NB4 (cell line): ENCODE results near the gene NME7.
A peak's percentile ranks its signal among the peaks of the same experiment; 100 is the strongest.

ENCODE experiments used
- DNase-seq: peaks from one replicate; pipeline ENCODE4 v3.0.0; 2010; ENCODE audit warnings: low read depth
- H3K4me3 ChIP-seq: one replicate; pipeline ENCODE4 v1.5.1; 2011; ENCODE audit warnings: mild to moderate bottlenecking, low read depth, low read length, moderate library complexity
- MYC ChIP-seq: IDR thresholded peaks from 2 replicates; pipeline ENCODE4 v1.6.1; 2011; ENCODE audit warnings: low read depth, low read length
- POLR2A ChIP-seq: IDR thresholded peaks from 2 replicates; pipeline ENCODE4 v1.6.1; 2011; ENCODE audit warnings: mild to moderate bottlenecking; ENCODE audit not compliant: insufficient read length; ENCODE audit errors: extremely low read depth
- TF ChIP-seq, protein P1 (sequence below): IDR thresholded peaks from 2 replicates; pipeline ENCODE4 v1.6.1; 2011; ENCODE audit warnings: low read depth, low read length
- TF ChIP-seq, protein P2 (sequence below): IDR thresholded peaks from one replicate; pipeline ENCODE4 v1.5.1; 2012; ENCODE audit warnings: low read depth, low read length

Gene NME7

DNA sequence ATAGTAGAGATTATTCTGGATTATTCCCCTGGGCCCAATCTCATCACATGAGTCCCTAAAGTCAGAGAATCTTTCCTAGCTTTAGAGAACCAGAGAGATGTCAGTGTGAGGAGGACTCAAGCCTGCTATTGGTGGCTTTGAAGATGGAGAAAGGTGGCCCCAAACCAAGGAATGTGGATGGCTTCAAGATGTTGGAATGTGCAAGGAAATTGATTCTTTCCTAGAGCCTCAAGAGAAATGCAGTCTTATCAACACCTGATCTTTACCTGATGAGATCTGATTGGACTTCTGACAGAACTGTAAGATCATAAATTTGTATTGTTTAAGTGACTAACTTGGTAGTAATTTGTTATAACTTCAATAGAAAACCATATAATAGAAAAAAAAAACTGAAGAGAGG is 51.0 kb downstream of the NME7 start:
- DNase-seq: no peak
- TF ChIP-seq, protein P1, sequence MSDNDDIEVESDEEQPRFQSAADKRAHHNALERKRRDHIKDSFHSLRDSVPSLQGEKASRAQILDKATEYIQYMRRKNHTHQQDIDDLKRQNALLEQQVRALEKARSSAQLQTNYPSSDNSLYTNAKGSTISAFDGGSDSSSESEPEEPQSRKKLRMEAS: no peak
- TF ChIP-seq POLR2A: no peak
- TF ChIP-seq, protein P2, sequence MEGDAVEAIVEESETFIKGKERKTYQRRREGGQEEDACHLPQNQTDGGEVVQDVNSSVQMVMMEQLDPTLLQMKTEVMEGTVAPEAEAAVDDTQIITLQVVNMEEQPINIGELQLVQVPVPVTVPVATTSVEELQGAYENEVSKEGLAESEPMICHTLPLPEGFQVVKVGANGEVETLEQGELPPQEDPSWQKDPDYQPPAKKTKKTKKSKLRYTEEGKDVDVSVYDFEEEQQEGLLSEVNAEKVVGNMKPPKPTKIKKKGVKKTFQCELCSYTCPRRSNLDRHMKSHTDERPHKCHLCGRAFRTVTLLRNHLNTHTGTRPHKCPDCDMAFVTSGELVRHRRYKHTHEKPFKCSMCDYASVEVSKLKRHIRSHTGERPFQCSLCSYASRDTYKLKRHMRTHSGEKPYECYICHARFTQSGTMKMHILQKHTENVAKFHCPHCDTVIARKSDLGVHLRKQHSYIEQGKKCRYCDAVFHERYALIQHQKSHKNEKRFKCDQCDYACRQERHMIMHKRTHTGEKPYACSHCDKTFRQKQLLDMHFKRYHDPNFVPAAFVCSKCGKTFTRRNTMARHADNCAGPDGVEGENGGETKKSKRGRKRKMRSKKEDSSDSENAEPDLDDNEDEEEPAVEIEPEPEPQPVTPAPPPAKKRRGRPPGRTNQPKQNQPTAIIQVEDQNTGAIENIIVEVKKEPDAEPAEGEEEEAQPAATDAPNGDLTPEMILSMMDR: no peak
- TF ChIP-seq MYC: no peak
- no peak overlapping the region for H3K4me3 ChIP-seq

DNA sequence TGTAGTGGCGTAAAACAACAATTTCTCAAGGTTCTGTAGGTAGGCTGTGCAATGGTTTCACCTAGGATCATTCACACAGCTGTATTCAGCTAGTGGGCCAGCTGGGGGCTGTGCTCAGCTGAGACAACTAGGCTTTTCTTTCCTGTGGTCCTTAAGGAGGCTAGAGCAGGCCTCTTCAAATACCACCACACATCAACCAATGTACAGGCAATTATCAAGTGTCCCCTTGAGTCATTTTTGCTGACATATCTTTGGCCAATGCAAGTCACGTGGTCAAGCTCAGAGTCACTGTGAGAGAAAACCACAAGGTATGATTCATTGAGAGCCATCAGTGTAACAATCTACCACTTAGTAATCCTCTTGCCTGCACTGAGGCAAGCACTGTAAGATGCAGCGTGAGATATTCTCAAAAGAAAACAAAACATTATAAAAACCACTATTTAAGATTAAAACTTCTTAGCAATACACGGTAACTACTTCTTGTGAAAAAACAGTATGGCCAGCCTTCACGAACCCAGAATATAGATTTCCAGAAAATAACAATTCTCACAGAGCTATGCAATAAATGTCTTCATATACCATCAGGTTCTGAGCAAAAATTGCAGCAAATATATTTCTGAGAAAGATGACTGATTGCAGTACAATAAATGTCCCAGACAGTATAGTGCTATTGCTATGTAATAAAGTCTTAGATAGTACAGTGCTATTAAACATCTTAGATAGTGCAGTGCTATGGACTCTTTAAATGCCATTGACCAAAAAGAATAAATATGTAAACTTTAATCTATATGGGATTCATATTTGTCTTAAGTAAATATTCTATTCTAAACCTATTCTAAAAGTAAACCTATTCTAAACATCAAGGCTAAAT is 55.3 kb downstream of the NME7 start:
- no peak for TF ChIP-seq MYC
- TF ChIP-seq, protein P1: peak; percentile 100
- H3K4me3 ChIP-seq: no peak overlapping the region
- peak; percentile 89 for DNase-seq

DNA sequence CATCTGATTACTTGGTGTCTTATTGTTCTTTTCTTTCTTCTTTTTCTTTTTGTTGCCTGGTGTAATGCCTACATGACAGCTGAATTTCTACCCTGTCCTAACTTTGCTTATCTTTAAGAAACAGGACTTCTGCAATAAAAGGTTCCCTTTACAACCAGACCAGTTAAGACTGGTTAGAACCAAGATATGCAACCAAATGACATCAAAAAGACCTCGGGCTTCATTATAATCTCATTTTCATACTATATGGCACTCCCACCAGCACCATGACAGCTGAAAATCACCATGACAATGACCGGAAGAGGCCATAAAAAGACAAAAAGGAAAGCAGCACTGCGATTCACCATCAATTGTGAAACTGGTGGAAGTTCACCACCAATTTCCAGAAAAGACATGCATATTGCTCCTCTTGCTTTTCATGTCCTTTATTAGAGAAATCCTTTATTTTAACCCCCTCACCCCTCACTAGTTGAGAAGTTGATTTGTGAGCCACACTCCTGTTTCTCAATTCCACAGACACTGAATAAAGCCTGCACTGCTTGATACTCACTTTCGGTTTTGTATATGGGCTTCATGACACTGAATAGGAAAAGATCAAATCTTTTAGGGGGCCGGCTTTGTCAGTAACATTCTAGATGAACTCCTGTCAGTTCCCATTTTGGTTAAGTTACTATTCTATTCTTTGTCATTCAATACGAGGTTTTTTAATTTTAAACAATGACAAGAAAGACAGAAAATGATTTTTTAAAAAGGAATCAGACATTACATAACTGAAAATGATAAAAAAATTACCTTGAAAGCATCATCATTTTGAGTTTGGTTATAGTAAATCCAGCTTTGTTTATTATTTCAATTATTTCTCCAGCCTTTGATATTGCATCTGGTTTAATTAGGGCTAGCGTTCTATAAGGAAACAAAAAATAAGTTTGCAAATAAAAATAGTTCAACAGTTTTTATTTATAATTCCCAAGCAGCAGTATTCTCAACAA is 58.1 kb downstream of the NME7 start:
- TF ChIP-seq POLR2A (no peak), MYC (no peak)
- TF ChIP-seq, protein P1: no peak
- TF ChIP-seq, protein P2: no peak
- peak overlapping the region; percentile 6 for H3K4me3 ChIP-seq
- DNase-seq: peak; percentile 26

DNA sequence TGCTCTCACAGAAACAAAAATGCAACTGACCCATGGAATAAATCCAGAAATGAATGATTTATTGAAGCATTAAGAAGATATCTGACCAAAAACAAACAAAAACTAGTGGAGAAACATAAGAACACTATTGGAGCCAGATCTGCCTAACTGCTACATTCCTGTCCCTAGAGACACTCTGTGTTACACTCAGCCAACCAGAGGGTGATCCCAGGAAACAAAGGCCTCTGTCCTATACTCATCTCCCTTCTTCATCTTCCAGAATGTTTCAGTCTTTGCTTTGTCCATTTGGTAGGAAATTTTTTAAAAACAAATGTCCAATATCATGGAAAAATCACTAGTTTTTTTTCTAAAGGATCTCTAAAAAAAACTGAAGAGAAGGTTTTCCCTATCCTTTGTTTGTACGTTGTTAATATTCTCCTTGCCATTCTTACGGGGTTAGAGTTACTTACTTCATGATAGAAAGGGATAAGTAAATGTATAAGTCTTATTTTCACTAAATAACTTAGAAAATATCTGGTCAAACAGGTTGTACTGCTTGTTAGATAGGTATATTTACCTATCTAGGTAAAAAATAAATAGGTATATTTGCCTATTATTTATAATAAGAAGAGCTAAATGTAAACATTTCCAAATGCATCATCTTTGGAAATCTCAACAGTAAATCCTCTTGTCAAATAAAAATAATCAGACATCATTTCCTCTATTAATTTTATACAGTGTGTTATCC is 59.1 kb downstream of the NME7 start:
- H3K4me3 ChIP-seq: no peak overlapping the region
- no peak for DNase-seq
- TF ChIP-seq, protein P1: no peak
- TF ChIP-seq MYC (no peak), POLR2A (no peak)
- TF ChIP-seq, protein P2: no peak

DNA sequence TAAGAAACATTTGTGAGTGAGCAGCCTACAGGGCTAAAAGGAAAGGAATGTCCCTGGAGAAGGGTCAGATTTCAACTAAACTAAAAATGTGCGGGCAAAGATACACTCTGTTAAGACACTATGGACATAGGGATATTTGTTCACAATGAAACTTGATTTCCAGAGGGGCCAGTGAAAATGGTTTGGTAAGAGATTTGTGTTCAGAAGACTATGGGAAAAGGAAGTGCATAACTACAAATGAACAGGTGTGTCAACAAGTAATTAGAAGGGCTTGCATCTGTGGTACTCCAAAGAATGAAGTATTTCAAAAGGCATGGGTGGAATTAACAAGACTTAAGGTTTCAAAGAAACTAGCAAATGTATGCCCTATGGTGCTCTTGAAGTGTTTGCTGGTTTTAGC is 60.4 kb downstream of the NME7 start:
- TF ChIP-seq POLR2A: no peak
- no peak for TF ChIP-seq MYC
- TF ChIP-seq, protein P2: no peak
- DNase-seq: no peak
- no peak overlapping the region for H3K4me3 ChIP-seq
